ENCODE data around the gene HSD3B1. TPM values are rescaled to one million over a fixed set of nuclear protein-coding genes. Genes with fewer than 3 reads are reported as not detected.
A peak's percentile ranks its signal among the peaks of the same experiment; 100 is the strongest.

The HSD3B1 gene
- total and polyA plus RNA-seq, 2 experiments from 2014 or later, result 44.8 to 62.4 TPM

DNA sequence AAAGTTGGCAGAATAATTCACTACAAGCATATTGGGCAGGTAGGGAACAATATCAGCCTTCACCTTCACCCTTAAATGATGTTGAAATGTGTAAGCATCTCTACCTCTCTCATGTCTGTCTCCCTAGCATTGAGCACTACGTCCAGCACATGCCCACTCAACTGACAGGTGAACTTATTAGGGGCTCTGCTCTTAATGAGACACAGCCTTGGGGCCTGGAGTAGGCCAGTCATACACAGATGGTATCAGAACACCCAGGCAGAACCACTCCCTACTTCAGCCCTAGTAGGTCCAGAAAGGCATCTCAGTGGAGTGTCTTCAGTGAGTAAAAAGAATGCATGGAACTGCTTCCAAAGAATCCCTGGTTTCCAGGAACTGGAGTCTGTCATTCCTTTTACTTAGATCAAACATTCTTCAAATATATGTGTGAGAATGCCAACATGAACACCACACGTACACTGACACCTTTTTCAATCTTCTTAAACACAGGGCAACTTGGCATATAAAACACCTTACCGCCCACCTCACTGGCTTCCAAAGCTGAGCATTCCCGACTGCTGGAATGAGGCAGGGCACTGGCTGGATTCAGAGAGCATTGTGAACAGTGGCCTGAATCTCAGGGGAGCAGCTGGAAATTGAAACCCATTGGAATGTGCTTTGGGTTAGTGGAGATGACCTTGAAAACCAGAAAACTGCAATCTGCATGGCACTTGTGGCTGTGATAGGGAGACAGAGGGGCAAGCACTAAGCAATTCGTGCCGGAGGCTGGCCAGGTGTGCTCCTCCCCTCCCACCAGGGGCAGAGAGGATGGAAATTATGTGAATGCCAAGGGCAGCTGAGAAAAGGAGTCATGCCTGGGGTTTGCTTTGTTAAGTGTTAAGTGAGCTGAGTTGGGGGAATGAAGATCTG is 24.2 kb upstream of the HSD3B1 start:
- H3K9me3 ChIP-seq (ENCODE audit: low read depth), result no peaks in the 10 kb centered on the region
- H3K4me1 ChIP-seq (ENCODE audit: insufficient read depth), result peaks cover 17% of the 10 kb centered on the region
- H3K9me2 ChIP-seq (replicated peaks; ENCODE audit: insufficient read depth), result no peaks in the 10 kb centered on the region
- H3K36me3 ChIP-seq (replicated peaks; ENCODE audit: insufficient read depth, low read depth), result no peaks in the 10 kb centered on the region
- H3K27ac ChIP-seq, result peak overlapping the region; percentile 39
- no peaks in the 10 kb centered on the region for H3K27me3 ChIP-seq
- H3K4me2 ChIP-seq, result no peak overlapping the region
- TF ChIP-seq EZH2 (IDR thresholded peaks at IDR 0.05; ENCODE audit: borderline replicate concordance) (no peak), EZH2phosphoT487 (IDR thresholded peaks at IDR 0.05; ENCODE audit: low read depth, severe bottlenecking, unreplicated experiment) (no peak)
- TF ChIP-seq, protein P1, sequence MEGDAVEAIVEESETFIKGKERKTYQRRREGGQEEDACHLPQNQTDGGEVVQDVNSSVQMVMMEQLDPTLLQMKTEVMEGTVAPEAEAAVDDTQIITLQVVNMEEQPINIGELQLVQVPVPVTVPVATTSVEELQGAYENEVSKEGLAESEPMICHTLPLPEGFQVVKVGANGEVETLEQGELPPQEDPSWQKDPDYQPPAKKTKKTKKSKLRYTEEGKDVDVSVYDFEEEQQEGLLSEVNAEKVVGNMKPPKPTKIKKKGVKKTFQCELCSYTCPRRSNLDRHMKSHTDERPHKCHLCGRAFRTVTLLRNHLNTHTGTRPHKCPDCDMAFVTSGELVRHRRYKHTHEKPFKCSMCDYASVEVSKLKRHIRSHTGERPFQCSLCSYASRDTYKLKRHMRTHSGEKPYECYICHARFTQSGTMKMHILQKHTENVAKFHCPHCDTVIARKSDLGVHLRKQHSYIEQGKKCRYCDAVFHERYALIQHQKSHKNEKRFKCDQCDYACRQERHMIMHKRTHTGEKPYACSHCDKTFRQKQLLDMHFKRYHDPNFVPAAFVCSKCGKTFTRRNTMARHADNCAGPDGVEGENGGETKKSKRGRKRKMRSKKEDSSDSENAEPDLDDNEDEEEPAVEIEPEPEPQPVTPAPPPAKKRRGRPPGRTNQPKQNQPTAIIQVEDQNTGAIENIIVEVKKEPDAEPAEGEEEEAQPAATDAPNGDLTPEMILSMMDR (IDR thresholded peaks at IDR 0.05; ENCODE audit: poor library complexity), result no peak
- no peak overlapping the region for H2AFZ ChIP-seq
- no peaks in the 10 kb centered on the region for H4K20me1 ChIP-seq (ENCODE audit: insufficient read depth, poor library complexity, severe bottlenecking)
- H3K79me2 ChIP-seq, result no peaks in the 10 kb centered on the region
- no peak overlapping the region for H3K4me3 ChIP-seq
- WGBS (ENCODE audit: low lambda C conversion rate, missing lambda C conversion rate), result 68% methylated on average over 6 of the region's 6 CpGs
- no peak for DNase-seq (ENCODE audit: low spot score)

DNA sequence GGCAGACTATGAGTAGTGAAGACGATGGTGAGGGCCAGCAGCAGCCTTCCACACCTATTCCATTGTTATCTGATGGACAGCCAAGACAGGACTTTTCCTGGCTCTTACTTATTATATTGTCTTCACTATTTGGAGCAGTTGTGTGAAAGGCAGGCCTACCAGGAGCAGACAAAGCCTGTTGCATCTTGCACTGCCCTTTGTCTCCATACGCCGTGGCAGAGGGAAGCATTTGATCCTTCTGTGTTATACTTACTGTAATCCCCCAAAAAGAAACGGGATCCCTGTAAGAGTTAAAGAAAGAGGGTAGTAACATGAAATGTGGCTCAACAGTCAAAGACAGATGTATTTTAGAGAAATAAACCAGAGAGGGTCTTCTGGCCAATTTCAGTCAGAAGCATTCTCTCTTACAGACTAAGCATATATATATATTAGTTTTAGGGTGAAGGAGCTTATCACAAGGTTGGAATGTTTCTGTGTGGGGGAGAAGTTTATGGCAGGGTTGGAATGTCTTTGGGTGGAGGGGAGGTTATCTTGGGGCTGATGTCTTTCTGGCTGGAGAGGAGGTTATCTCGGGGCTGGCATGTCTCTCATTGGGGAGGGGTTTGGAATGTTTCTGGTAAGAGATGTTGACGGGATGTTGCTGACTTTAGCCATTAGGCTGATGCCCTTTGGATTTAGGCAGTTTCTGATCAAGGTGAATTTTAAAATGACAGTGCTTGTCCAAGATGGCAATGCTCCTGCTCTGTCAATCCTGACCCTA is 23.4 kb upstream of the HSD3B1 start:
- no peak for DNase-seq (ENCODE audit: low spot score)
- TF ChIP-seq, protein P1 (IDR thresholded peaks at IDR 0.05; ENCODE audit: poor library complexity), result no peak
- TF ChIP-seq EZH2 (IDR thresholded peaks at IDR 0.05; ENCODE audit: borderline replicate concordance) (no peak), EZH2phosphoT487 (IDR thresholded peaks at IDR 0.05; ENCODE audit: low read depth, severe bottlenecking, unreplicated experiment) (no peak)
- Histone ChIP-seq H3K36me3 (replicated peaks; ENCODE audit: insufficient read depth, low read depth) (no peaks in the 10 kb centered on the region), H3K79me2 (no peaks in the 10 kb centered on the region), H3K27ac (peak overlapping the region; percentile 70), H3K4me1 (ENCODE audit: insufficient read depth) (peaks cover 17% of the 10 kb centered on the region), H2AFZ (no peak overlapping the region), H3K4me3 (no peak overlapping the region), H3K9me2 (replicated peaks; ENCODE audit: insufficient read depth) (no peaks in the 10 kb centered on the region), H3K4me2 (no peak overlapping the region), H3K9me3 (ENCODE audit: low read depth) (no peaks in the 10 kb centered on the region), H4K20me1 (ENCODE audit: insufficient read depth, poor library complexity, severe bottlenecking) (no peaks in the 10 kb centered on the region), H3K27me3 (no peaks in the 10 kb centered on the region)
- WGBS (ENCODE audit: low lambda C conversion rate, missing lambda C conversion rate), result 48% methylated on average over 6 of the region's 6 CpGs

DNA sequence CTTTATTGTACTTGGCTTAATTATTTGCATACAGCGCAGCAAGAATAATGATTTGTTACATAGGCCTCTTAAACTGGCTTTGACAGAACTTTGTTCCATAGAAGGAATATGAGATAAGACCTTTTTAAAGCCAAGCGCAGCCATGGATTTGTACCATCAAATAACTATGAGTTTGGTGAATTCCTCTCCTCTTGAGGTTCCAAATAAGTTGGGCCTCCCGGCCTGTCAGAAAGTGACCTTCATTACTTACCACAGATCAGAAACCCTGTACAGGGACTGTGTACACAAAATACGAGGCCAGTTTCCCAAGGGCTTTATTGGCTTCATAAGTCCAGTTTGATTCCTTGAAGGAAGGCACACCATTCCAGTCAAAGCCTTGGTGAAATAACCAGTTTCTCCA is 21.8 kb upstream of the HSD3B1 start:
- Histone ChIP-seq H3K4me3 (no peak overlapping the region), H3K27me3 (no peaks in the 10 kb centered on the region), H3K27ac (peak overlapping the region; percentile 70), H3K4me1 (ENCODE audit: insufficient read depth) (peaks cover 17% of the 10 kb centered on the region), H2AFZ (no peak overlapping the region), H3K79me2 (no peaks in the 10 kb centered on the region), H3K36me3 (replicated peaks; ENCODE audit: insufficient read depth, low read depth) (no peaks in the 10 kb centered on the region), H3K9me2 (replicated peaks; ENCODE audit: insufficient read depth) (no peaks in the 10 kb centered on the region), H4K20me1 (ENCODE audit: insufficient read depth, poor library complexity, severe bottlenecking) (no peaks in the 10 kb centered on the region), H3K4me2 (no peak overlapping the region), H3K9me3 (ENCODE audit: low read depth) (no peaks in the 10 kb centered on the region)
- DNase-seq (ENCODE audit: low spot score), result no peak
- 75% methylated on average over 4 of the region's 4 CpGs for WGBS (ENCODE audit: low lambda C conversion rate, missing lambda C conversion rate)
- TF ChIP-seq, protein P1 (IDR thresholded peaks at IDR 0.05; ENCODE audit: poor library complexity), result no peak
- no peak for TF ChIP-seq EZH2phosphoT487 (IDR thresholded peaks at IDR 0.05; ENCODE audit: low read depth, severe bottlenecking, unreplicated experiment)
- no peak for TF ChIP-seq EZH2 (IDR thresholded peaks at IDR 0.05; ENCODE audit: borderline replicate concordance)

Measured in hepatocyte (in vitro differentiated cells).